Astrocyte (in vitro differentiated cells and primary cell): Measurements from ENCODE around the gene HPF1.

Experiments
- CTCF ChIP-seq: IDR thresholded peaks from 2 replicates; pipeline ENCODE4 v1.5.1; 2011; ENCODE audit warnings: low read depth, mild to moderate bottlenecking, inconsistent platforms, low read length, moderate library complexity; ENCODE audit not compliant: insufficient read depth
- EZH2 ChIP-seq: IDR thresholded peaks from 2 replicates; pipeline ENCODE4 v1.6.1; 2012; ENCODE audit warnings: mild to moderate bottlenecking, low read length, inconsistent platforms; ENCODE audit not compliant: insufficient read depth

GRCh38 chr4:169730564-169730963, 27.2 kb downstream of the HPF1 start:
- no peak for TF ChIP-seq CTCF
- TF ChIP-seq EZH2, result no peak
